OCI-LY1 (cell line): ENCODE measurements around the gene TXNDC11.
"Not testable (repeated sequence)": the region's sequence is repeated elsewhere in the genome, so short reads cannot be mapped to it uniquely, and the experiment has no call there.

Experiments
- CTCF ChIP-seq: fragments of 200-600 bp; sonication (generic), shearing (Covaris generic); IDR thresholded peaks from 2 replicates; pipeline ENCODE4 v1.5.1; 2017; ENCODE audit warnings: mild to moderate bottlenecking, antibody characterized with exemption, low read length, moderate library complexity, mixed read lengths
- EZH2 ChIP-seq: fragments of 200-600 bp; sonication (generic), shearing (Covaris generic); IDR thresholded peaks from 2 replicates; pipeline ENCODE4 v1.8.0; 2017; ENCODE audit warnings: borderline replicate concordance, mixed run types, mild to moderate bottlenecking, antibody characterized with exemption, low read length, moderate library complexity, mixed read lengths

- TF ChIP-seq CTCF, EZH2: not testable (repeated sequence)
These were observed 42.4 kb upstream of the TXNDC11 start for GRCh38 chr16:11784980-11785599.
